ENCODE data around the gene ZNF32. TPM values are rescaled to one million over a fixed set of nuclear protein-coding genes. Genes with fewer than 3 reads are reported as not detected.

ZNF32 gene
- total and polyA plus RNA-seq, 7 donors, result 46.5 to 145 (median 55.5) TPM

DNA sequence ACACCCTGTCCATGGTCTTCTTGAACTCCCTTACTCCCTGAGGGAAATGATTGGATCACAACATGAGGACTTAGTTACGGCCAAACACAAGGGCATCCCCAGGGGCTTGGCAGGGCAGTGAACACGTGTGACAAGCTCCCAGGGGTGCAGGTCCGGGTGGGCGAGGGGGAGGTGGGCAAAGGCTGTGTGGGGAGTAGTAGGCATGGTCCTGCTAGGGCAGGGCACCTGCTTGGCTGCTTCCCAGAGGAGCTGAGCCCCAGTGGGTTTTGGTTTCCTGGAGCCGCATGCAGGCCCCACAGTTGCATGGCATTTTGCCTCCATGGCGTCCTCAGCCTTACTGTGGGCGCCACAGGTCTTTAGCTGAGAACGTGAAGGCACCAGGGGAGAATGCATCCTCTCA lies 46.6 kb upstream of the ZNF32 start:
- ATAC-seq, result no peak
- H3K27ac ChIP-seq, result no peak overlapping the region
- TF ChIP-seq, protein P1, sequence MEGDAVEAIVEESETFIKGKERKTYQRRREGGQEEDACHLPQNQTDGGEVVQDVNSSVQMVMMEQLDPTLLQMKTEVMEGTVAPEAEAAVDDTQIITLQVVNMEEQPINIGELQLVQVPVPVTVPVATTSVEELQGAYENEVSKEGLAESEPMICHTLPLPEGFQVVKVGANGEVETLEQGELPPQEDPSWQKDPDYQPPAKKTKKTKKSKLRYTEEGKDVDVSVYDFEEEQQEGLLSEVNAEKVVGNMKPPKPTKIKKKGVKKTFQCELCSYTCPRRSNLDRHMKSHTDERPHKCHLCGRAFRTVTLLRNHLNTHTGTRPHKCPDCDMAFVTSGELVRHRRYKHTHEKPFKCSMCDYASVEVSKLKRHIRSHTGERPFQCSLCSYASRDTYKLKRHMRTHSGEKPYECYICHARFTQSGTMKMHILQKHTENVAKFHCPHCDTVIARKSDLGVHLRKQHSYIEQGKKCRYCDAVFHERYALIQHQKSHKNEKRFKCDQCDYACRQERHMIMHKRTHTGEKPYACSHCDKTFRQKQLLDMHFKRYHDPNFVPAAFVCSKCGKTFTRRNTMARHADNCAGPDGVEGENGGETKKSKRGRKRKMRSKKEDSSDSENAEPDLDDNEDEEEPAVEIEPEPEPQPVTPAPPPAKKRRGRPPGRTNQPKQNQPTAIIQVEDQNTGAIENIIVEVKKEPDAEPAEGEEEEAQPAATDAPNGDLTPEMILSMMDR (IDR thresholded peaks at IDR 0.05), result no peak
- intact Hi-C loops (cut with DNase I), result no loop called here
- H3K27me3 ChIP-seq (ENCODE audit: insufficient read depth in 3 of 3, low read length in 2 of 3), result no peaks in the 10 kb centered on the region
- no peak for DNase-seq
- no peaks in the 10 kb centered on the region for H3K4me1 ChIP-seq
- 64 to 77% (median 65%) methylated on average over 6 to 8 of the region's 8 CpGs for WGBS, 3 donors
- no peaks in the 10 kb centered on the region for H3K36me3 ChIP-seq (ENCODE audit: insufficient read depth in 1 of 2, low read depth in 1 of 2)
- no peak overlapping the region for H3K4me3 ChIP-seq
- no peaks in the 10 kb centered on the region for H3K9me3 ChIP-seq

DNA sequence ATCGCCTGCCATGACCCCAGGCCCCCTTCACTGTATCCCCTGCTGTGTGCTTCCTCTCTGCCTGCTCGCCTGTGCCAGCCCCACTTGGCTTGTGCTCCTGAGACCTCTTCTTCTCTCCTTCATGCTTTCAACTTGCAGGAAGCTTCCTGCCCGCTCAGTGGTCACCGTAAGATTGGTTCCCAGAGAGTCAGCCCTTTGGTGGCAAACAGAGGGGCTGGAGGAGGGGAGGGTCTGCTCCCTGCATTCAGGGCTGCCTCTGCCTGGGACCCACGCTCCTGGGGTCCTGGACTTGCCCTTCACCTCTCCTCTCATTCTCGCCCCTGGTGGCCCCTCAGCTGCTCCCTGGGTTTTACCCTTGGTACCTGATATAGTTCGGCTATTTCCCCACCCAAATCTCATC lies 45.8 kb upstream of the ZNF32 start:
- DNase-seq, result no peak
- no peaks in the 10 kb centered on the region for H3K36me3 ChIP-seq (ENCODE audit: insufficient read depth in 1 of 2, low read depth in 1 of 2)
- H3K27ac ChIP-seq, result no peak overlapping the region
- H3K4me3 ChIP-seq, result no peak overlapping the region
- TF ChIP-seq, protein P1 (IDR thresholded peaks at IDR 0.05), result no peak
- no peaks in the 10 kb centered on the region for H3K27me3 ChIP-seq (ENCODE audit: insufficient read depth in 3 of 3, low read length in 2 of 3)
- H3K4me1 ChIP-seq, result no peaks in the 10 kb centered on the region
- ATAC-seq, result no peak
- intact Hi-C loops (cut with DNase I), result loop anchor here in 1 of 2 donors (5.0 kb wide), 1 partner anchor 618 kb away; no protein-coding TSS in a partner anchor
- WGBS, 3 donors, result 90 to 98% (median 93%) methylated on average over 7 of the region's 7 CpGs
- H3K9me3 ChIP-seq, result no peaks in the 10 kb centered on the region

DNA sequence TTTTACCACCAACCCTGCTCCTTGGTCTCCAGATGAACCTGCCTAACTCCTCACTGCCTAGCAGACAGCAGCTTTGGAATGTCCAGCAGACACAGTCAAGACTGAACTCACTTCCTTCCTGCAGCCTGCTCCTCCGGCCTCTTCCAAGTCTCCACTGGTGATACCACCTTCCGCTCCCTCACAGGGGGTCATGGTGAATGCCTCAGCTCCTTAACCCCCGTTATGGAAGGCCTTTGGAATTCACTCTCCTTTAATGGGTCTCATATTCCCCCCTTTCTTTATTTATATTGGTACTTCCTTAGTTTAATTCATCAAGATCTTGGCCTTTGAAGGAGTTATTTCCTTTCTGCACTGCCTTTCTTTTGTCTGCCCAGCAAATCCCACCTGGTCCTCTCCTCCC lies 44.9 kb upstream of the ZNF32 start:
- ATAC-seq, result no peak
- Histone ChIP-seq H3K27me3 (ENCODE audit: insufficient read depth in 3 of 3, low read length in 2 of 3) (no peaks in the 10 kb centered on the region), H3K9me3 (no peaks in the 10 kb centered on the region), H3K36me3 (ENCODE audit: insufficient read depth in 1 of 2, low read depth in 1 of 2) (no peaks in the 10 kb centered on the region), H3K4me1 (no peaks in the 10 kb centered on the region), H3K27ac (no peak overlapping the region), H3K4me3 (no peak overlapping the region)
- intact Hi-C loops (cut with DNase I), result loop anchor here in 1 of 2 donors (5.0 kb wide), 1 partner anchor 619 kb away; no protein-coding TSS in a partner anchor
- DNase-seq, result no peak
- 77 to 79% (median 79%) methylated on average over 3 of the region's 3 CpGs for WGBS, 3 donors
- TF ChIP-seq, protein P1 (IDR thresholded peaks at IDR 0.05), result no peak

DNA sequence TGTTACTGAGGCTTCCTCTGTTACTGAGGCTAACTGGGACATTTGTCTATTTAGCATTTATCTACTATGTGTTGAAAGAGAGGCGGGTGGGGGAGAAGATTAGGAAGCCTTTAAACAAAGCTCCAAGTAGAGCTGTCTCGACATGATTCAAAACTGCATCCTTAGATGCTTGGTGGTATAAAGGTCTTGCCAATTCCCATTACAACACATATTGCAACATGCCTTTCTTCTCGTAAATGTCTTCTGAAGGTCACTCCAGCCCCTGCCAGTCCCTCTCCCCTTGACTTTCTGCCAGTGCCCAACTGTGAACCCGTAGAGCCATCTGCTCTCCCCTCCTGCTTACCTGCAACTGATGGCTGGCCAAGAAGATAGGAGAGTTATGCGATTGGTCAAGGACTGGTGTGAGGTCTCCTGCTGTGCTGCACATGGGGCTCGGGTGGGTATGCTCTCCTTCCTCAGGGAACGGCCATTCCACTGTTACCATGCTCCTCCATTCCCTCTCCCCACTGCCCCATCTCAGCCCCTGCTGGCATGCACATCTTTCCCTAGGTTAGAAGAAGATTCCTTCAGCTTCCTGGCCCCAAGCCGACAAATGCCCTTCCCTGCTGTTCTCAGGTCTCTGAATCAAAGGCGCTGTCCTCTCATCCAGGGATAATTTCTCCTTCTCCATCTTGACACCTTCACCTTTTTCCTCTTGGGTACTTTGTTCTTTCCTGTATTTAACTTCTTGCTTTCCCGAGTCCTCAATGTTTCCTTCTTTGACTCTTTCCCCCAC lies 43.6 kb upstream of the ZNF32 start:
- DNase-seq, result no peak
- no peak for ATAC-seq
- intact Hi-C loops (cut with DNase I), result loop anchor here in 1 of 2 donors (5.0 kb wide), 1 partner anchor 620 kb away; no protein-coding TSS in a partner anchor
- no peak overlapping the region for H3K27ac ChIP-seq
- H3K9me3 ChIP-seq, result no peaks in the 10 kb centered on the region
- 80 to 87% (median 81%) methylated on average over 10 of the region's 10 CpGs for WGBS, 3 donors
- TF ChIP-seq, protein P1 (IDR thresholded peaks at IDR 0.05), result no peak
- no peak overlapping the region for H3K4me3 ChIP-seq
- H3K36me3 ChIP-seq (ENCODE audit: insufficient read depth in 1 of 2, low read depth in 1 of 2), result no peaks in the 10 kb centered on the region
- H3K27me3 ChIP-seq (ENCODE audit: insufficient read depth in 3 of 3, low read length in 2 of 3), result no peaks in the 10 kb centered on the region
- H3K4me1 ChIP-seq, result no peaks in the 10 kb centered on the region

Data from psoas muscle (tissue), 8 donors.